ENCODE measurements around the gene HPS5. TPM values are rescaled to one million over a fixed set of nuclear protein-coding genes. Genes with fewer than 3 reads are reported as not detected.

HPS5 gene
- total RNA-seq, 5 donors from 2014 or later (not counting 1 experiment from before 2014, with no cell fraction given), result 12.9 to 17.9 (median 14.3) TPM

DNA sequence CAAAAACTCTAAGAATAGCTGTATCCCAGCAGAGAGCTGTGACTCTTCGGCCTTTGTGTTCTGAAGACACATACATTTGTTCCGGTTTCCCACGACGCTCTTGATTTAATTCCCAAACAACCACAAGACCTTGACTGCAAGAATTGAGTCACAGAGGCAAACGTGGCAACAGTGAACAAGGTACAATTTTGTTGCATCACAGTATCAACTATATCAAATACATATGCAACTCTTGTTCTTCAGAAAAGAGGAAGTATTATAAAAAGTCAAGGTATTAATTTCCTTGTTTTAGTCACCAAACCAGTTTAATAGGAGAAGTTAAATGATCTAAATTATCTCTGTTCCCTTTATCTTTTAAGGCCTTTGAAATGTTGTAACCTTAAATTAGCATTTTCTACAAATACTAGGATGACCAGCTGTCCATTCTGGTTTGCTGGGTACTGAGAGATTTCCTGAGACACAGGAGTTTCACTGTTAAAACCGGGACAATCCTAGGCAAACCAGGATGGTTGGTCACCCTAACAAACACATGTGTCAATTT, 11.1 kb downstream of the HPS5 start:
- Mint-ChIP-seq H3K27ac (no peak overlapping the region), H3K4me3 (no peak overlapping the region), H3K36me3 (peaks cover 40% of the 10 kb centered on the region), H3K9me3 (no peaks in the 10 kb centered on the region), H3K4me1 (peaks cover 0 to 5% (median 0%) of the 10 kb centered on the region in 3 donors), H3K27me3 (no peaks in the 10 kb centered on the region)
- 98% methylated on average over 4 of the region's 6 CpGs for WGBS (ENCODE audit: insufficient coverage)
- Histone ChIP-seq H3K36me3 (ENCODE audit: control insufficient read depth in 2 of 2, extremely low read depth in 1 of 2, insufficient read depth in 1 of 2, low read length in 1 of 2) (peaks cover 14 to 49% of the 10 kb centered on the region in 2 donors), H3K27me3 (replicated peaks in 1 of 2; ENCODE audit: control insufficient read depth in 2 of 2, extremely low read depth in 1 of 2, insufficient read depth in 2 of 2, low read length in 1 of 2) (no peaks in the 10 kb centered on the region), H3K4me1 (ENCODE audit: control insufficient read depth in 1 of 2, extremely low read depth in 1 of 2, insufficient read depth in 2 of 2, low read length in 2 of 2) (no peaks in the 10 kb centered on the region), H3K9me3 (no peaks in the 10 kb centered on the region), H3K27ac (ENCODE audit: low read length) (no peak overlapping the region), H3K4me3 (ENCODE audit: control insufficient read depth in 1 of 2, extremely low read depth in 1 of 2, low read length in 1 of 2) (no peak overlapping the region)
- ChIA-PET CTCF (interaction anchor here in 1 of 2 donors (0.6 kb wide), 1 partner anchor 45 kb away, joined by 6 read pairs; no protein-coding TSS in a partner anchor), POLR2A (no interaction called here)
- ATAC-seq (replicated peaks in 1 of 4) (no peak), DNase-seq (no peak)

DNA sequence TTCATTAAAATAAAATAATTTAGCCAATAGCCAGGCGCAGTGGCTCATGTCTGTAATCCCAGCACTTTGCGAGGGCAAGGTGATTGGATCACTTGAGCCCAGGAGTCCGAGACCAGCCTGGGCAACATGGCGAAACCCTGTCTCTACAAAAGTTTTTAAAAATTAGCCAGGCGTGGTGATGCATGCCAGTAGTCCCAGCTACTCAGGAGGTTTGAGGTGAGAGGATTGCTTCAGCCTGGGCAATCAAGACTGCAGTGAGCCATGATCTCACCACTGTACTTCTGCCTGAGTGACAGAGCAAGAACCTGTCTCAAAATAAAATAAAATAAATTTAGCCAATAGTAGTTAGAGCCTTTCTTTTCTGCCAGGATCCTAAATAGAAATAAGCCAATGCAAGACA, 12.2 kb downstream of the HPS5 start:
- Histone ChIP-seq H3K27ac (ENCODE audit: low read length) (no peak overlapping the region), H3K4me3 (ENCODE audit: control insufficient read depth in 1 of 2, extremely low read depth in 1 of 2, low read length in 1 of 2) (no peak overlapping the region), H3K4me1 (ENCODE audit: control insufficient read depth in 1 of 2, extremely low read depth in 1 of 2, insufficient read depth in 2 of 2, low read length in 2 of 2) (no peaks in the 10 kb centered on the region), H3K9me3 (no peaks in the 10 kb centered on the region), H3K36me3 (ENCODE audit: control insufficient read depth in 2 of 2, extremely low read depth in 1 of 2, insufficient read depth in 1 of 2, low read length in 1 of 2) (peaks cover 14 to 56% of the 10 kb centered on the region in 2 donors), H3K27me3 (replicated peaks in 1 of 2; ENCODE audit: control insufficient read depth in 2 of 2, extremely low read depth in 1 of 2, insufficient read depth in 2 of 2, low read length in 1 of 2) (no peaks in the 10 kb centered on the region)
- peaks cover 0 to 5% (median 0%) of the 10 kb centered on the region in 3 donors for H3K4me1 Mint-ChIP-seq
- no peak for DNase-seq
- H3K27ac Mint-ChIP-seq, result no peak overlapping the region
- H3K36me3 Mint-ChIP-seq, result peaks cover 40% of the 10 kb centered on the region
- CTCF ChIA-PET, result no interaction called here
- no peaks in the 10 kb centered on the region for H3K9me3 Mint-ChIP-seq
- H3K4me3 Mint-ChIP-seq, result no peak overlapping the region
- no peaks in the 10 kb centered on the region for H3K27me3 Mint-ChIP-seq
- POLR2A ChIA-PET, result no interaction called here
- no peak for ATAC-seq (replicated peaks in 1 of 4)
- 95% methylated on average over 3 of the region's 5 CpGs for WGBS (ENCODE audit: insufficient coverage)

- ChIA-PET POLR2A (interaction anchor here (0.6 to 0.8 kb wide), 3 partner anchors 12 to 414 kb away, joined by 3 to 5 read pairs (median 5); no protein-coding TSS in a partner anchor), CTCF (interaction anchor here in 1 of 2 donors (0.7 kb wide), 1 partner anchor 381 kb away, joined by 3 read pairs; no protein-coding TSS in a partner anchor)
- no peaks in the 10 kb centered on the region for H3K27me3 ChIP-seq (replicated peaks in 1 of 2; ENCODE audit: control insufficient read depth in 2 of 2, extremely low read depth in 1 of 2, insufficient read depth in 2 of 2, low read length in 1 of 2)
- DNase-seq (no peak), ATAC-seq (replicated peaks in 1 of 4) (no peak)
- Mint-ChIP-seq H3K27ac (no peak overlapping the region), H3K9me3 (no peaks in the 10 kb centered on the region), H3K27me3 (no peaks in the 10 kb centered on the region), H3K4me3 (no peak overlapping the region), H3K36me3 (peaks cover 46% of the 10 kb centered on the region), H3K4me1 (peaks cover 0 to 5% (median 0%) of the 10 kb centered on the region in 3 donors)
- no peaks in the 10 kb centered on the region for H3K9me3 ChIP-seq
- peaks cover 14 to 63% of the 10 kb centered on the region in 2 donors for H3K36me3 ChIP-seq (ENCODE audit: control insufficient read depth in 2 of 2, extremely low read depth in 1 of 2, insufficient read depth in 1 of 2, low read length in 1 of 2)
- H3K27ac ChIP-seq (ENCODE audit: low read length), result no peak overlapping the region
- WGBS (ENCODE audit: insufficient coverage), result 100% methylated on average over 1 of the region's 2 CpGs
- H3K4me3 ChIP-seq (ENCODE audit: control insufficient read depth in 1 of 2, extremely low read depth in 1 of 2, low read length in 1 of 2), result no peak overlapping the region
- no peaks in the 10 kb centered on the region for H3K4me1 ChIP-seq (ENCODE audit: control insufficient read depth in 1 of 2, extremely low read depth in 1 of 2, insufficient read depth in 2 of 2, low read length in 2 of 2)
Measured at GRCh38 chr11:18308242-18308641, 13.7 kb downstream of the HPS5 start.

- H3K4me3 ChIP-seq (ENCODE audit: control insufficient read depth in 1 of 2, extremely low read depth in 1 of 2, low read length in 1 of 2), result no peak overlapping the region
- no peaks in the 10 kb centered on the region for H3K27me3 ChIP-seq (replicated peaks in 1 of 2; ENCODE audit: control insufficient read depth in 2 of 2, extremely low read depth in 1 of 2, insufficient read depth in 2 of 2, low read length in 1 of 2)
- ChIA-PET CTCF (interaction anchor here in 1 of 2 donors (0.7 kb wide), 1 partner anchor 381 kb away, joined by 3 read pairs; no protein-coding TSS in a partner anchor), POLR2A (interaction anchor here (0.6 to 0.8 kb wide), 3 partner anchors 13 to 414 kb away, joined by 3 to 5 read pairs (median 5); no protein-coding TSS in a partner anchor)
- no peak overlapping the region for H3K27ac Mint-ChIP-seq
- no peaks in the 10 kb centered on the region for H3K4me1 ChIP-seq (ENCODE audit: control insufficient read depth in 1 of 2, extremely low read depth in 1 of 2, insufficient read depth in 2 of 2, low read length in 2 of 2)
- DNase-seq (no peak), ATAC-seq (replicated peaks in 1 of 4) (no peak)
- no CpG with 5 or more reads among the region's 2 CpGs for WGBS (ENCODE audit: insufficient coverage)
- peaks cover 50% of the 10 kb centered on the region for H3K36me3 Mint-ChIP-seq
- H3K4me1 Mint-ChIP-seq, result peaks cover 0 to 5% (median 0%) of the 10 kb centered on the region in 3 donors
- H3K36me3 ChIP-seq (ENCODE audit: control insufficient read depth in 2 of 2, extremely low read depth in 1 of 2, insufficient read depth in 1 of 2, low read length in 1 of 2), result peaks cover 14 to 67% of the 10 kb centered on the region in 2 donors
- H3K9me3 ChIP-seq, result no peaks in the 10 kb centered on the region
- no peaks in the 10 kb centered on the region for H3K9me3 Mint-ChIP-seq
- no peak overlapping the region for H3K27ac ChIP-seq (ENCODE audit: low read length)
- H3K27me3 Mint-ChIP-seq, result no peaks in the 10 kb centered on the region
- H3K4me3 Mint-ChIP-seq, result no peak overlapping the region
Measured at GRCh38 chr11:18307461-18308139, 14.3 kb downstream of the HPS5 start.

GRCh38 chr11:18304745-18305144, 17.2 kb downstream of the HPS5 start:
- Histone ChIP-seq H3K4me1 (ENCODE audit: control insufficient read depth in 1 of 2, extremely low read depth in 1 of 2, insufficient read depth in 2 of 2, low read length in 2 of 2) (no peaks in the 10 kb centered on the region), H3K9me3 (no peaks in the 10 kb centered on the region), H3K4me3 (ENCODE audit: control insufficient read depth in 1 of 2, extremely low read depth in 1 of 2, low read length in 1 of 2) (no peak overlapping the region), H3K27ac (ENCODE audit: low read length) (no peak overlapping the region), H3K27me3 (replicated peaks in 1 of 2; ENCODE audit: control insufficient read depth in 2 of 2, extremely low read depth in 1 of 2, insufficient read depth in 2 of 2, low read length in 1 of 2) (no peaks in the 10 kb centered on the region), H3K36me3 (ENCODE audit: control insufficient read depth in 2 of 2, extremely low read depth in 1 of 2, insufficient read depth in 1 of 2, low read length in 1 of 2) (peaks cover 11 to 60% of the 10 kb centered on the region in 2 donors)
- no peak overlapping the region for H3K4me3 Mint-ChIP-seq
- no peak overlapping the region for H3K27ac Mint-ChIP-seq
- CTCF ChIA-PET, result no interaction called here
- H3K27me3 Mint-ChIP-seq, result no peaks in the 10 kb centered on the region
- H3K9me3 Mint-ChIP-seq, result no peaks in the 10 kb centered on the region
- POLR2A ChIA-PET, result interaction anchor here in 1 of 2 donors (0.9 kb wide), 1 partner anchor 60 kb away, joined by 5 read pairs; no protein-coding TSS in a partner anchor
- ATAC-seq (replicated peaks in 1 of 4) (no peak), DNase-seq (no peak)
- peaks cover 57% of the 10 kb centered on the region for H3K36me3 Mint-ChIP-seq
- no peaks in the 10 kb centered on the region for H3K4me1 Mint-ChIP-seq

- H3K36me3 ChIP-seq (ENCODE audit: control insufficient read depth in 2 of 2, extremely low read depth in 1 of 2, insufficient read depth in 1 of 2, low read length in 1 of 2), result peaks cover 11 to 63% of the 10 kb centered on the region in 2 donors
- DNase-seq, result no peak
- H3K4me1 ChIP-seq (ENCODE audit: control insufficient read depth in 1 of 2, extremely low read depth in 1 of 2, insufficient read depth in 2 of 2, low read length in 2 of 2), result no peaks in the 10 kb centered on the region
- no peak overlapping the region for H3K27ac ChIP-seq (ENCODE audit: low read length)
- Mint-ChIP-seq H3K4me1 (no peaks in the 10 kb centered on the region), H3K27me3 (no peaks in the 10 kb centered on the region), H3K9me3 (no peaks in the 10 kb centered on the region), H3K36me3 (peaks cover 68% of the 10 kb centered on the region), H3K27ac (no peak overlapping the region), H3K4me3 (no peak overlapping the region)
- ATAC-seq (replicated peaks in 1 of 4), result no peak
- no peaks in the 10 kb centered on the region for H3K9me3 ChIP-seq
- H3K4me3 ChIP-seq (ENCODE audit: control insufficient read depth in 1 of 2, extremely low read depth in 1 of 2, low read length in 1 of 2), result no peak overlapping the region
- POLR2A ChIA-PET, result interaction anchor here in 1 of 2 donors (1.3 kb wide), 1 partner anchor 96 kb away, joined by 3 read pairs; no protein-coding TSS in a partner anchor
- CTCF ChIA-PET, result no interaction called here
- no peaks in the 10 kb centered on the region for H3K27me3 ChIP-seq (replicated peaks in 1 of 2; ENCODE audit: control insufficient read depth in 2 of 2, extremely low read depth in 1 of 2, insufficient read depth in 2 of 2, low read length in 1 of 2)
Measured at GRCh38 chr11:18299721-18300120, 22.2 kb downstream of the HPS5 start.
